OCI-LY7 (cell line): Measurements from ENCODE around the gene GLS2.

Experiments used
- CTCF ChIP-seq: fragments of 200-600 bp; sonication (generic); conservative IDR thresholded peaks from 2 replicates; pipeline ENCODE4 v1.5.1; 2014; ENCODE audit warnings: mild to moderate bottlenecking, antibody characterized with exemption, low read length, moderate library complexity, mixed read lengths
- EZH2phosphoT487 ChIP-seq: fragments of 200-600 bp; sonication (generic); IDR thresholded peaks from 2 replicates; pipeline ENCODE4 v1.6.1; 2018; ENCODE audit warnings: low read depth, borderline replicate concordance, mild to moderate bottlenecking, mixed run types, antibody characterized with exemption, low read length, moderate library complexity, mixed read lengths

- TF ChIP-seq CTCF (no peak), EZH2phosphoT487 (no peak)
Measured at GRCh38 chr12:56454557-56454956, 33.4 kb downstream of the GLS2 start, which contains the start of gene MIP.
